ENCODE data around the gene TMEM107. TPM values are rescaled to one million over a fixed set of nuclear protein-coding genes. Genes with fewer than 3 reads are reported as not detected.
A peak's percentile ranks its signal among the peaks of the same experiment; 100 is the strongest.

TMEM107 gene
- total and polyA plus RNA-seq, 10 of the 15 experiments (the other 5 are each of a cell fraction or from before 2014, with no cell fraction given): 7.9 to 38.7 (median 22.9) TPM

DNA sequence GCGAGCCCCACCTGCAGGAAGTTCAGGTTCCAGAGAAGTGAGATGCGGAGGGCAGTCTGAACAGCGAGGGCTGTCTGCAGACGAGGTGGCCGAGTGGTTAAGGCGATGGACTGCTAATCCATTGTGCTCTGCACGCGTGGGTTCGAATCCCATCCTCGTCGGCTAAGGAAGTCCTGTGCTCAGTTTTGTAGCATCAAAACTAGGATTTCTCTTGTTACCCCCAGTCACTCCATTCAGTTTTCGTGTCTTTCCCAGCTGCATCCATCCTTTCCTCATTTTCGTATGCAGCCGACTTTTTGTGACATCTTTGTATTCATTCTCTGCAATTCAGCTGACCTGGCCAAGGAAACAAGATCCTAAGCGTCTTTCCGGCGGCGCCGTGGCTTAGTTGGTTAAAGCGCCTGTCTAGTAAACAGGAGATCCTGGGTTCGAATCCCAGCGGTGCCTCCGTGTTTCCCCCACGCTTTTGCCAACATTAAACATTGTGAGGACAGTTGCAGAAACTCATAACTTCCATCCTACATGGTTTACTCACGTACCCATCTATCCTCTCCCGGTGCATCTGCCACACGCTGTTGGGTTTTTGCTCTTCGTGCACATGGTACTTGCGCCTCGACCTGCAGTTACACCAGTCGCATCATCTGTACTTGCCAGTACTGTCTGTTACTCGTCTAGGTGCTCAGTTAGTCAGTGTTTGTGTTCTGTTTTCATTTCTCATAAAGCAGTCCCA is 10.8 kb upstream of the TMEM107 start:
- no peaks in the 10 kb centered on the region for H3K36me3 ChIP-seq (ENCODE audit: control insufficient read depth in 2 of 2, insufficient read depth in 2 of 2, low read length in 1 of 2)
- H3K9me3 ChIP-seq (replicated peaks; ENCODE audit: control insufficient read depth, insufficient read depth, low read length): no peaks in the 10 kb centered on the region
- H3K27ac ChIP-seq (ENCODE audit: control insufficient read depth, insufficient read depth): peak overlapping the region; percentile 93
- CTCF ChIA-PET: interaction anchor here (0.7 to 6.2 kb wide), 12 partner anchors 12 to 114 kb away, joined by 3 to 53 read pairs (median 4); partner anchors contain the start of genes ALOXE3, AURKB and SLC25A35
- peak overlapping the region; percentile 93 for H2AFZ ChIP-seq (ENCODE audit: control insufficient read depth, low read depth, low read length)
- H3K4me1 ChIP-seq (ENCODE audit: control insufficient read depth, insufficient read depth, low read length): peaks cover 11% of the 10 kb centered on the region
- peak overlapping the region; percentile 81 for H3K4me2 ChIP-seq (ENCODE audit: control insufficient read depth, insufficient read depth)
- ATAC-seq (peak; percentile 46), DNase-seq (ENCODE audit: low read depth, low spot score) (peak; percentile 97), FAIRE-seq (peak; percentile 76)
- H3K9ac ChIP-seq (ENCODE audit: control insufficient read depth, insufficient read depth, low read length): peak overlapping the region; percentile 95
- intact Hi-C loops (cut with micrococcal nuclease; ENCODE audit: unreplicated experiment) (loop anchor here (1.0 to 5.0 kb wide), 5 partner anchors 35 to 113 kb away; partner anchors contain the start of genes CTC1 and PFAS), in situ Hi-C loops (cut with MboI) (loop anchor here (5.0 kb wide), 1 partner anchor 35 kb away; no protein-coding TSS in a partner anchor)
- no peaks in the 10 kb centered on the region for H3K27me3 ChIP-seq (replicated peaks in 1 of 2; ENCODE audit: control insufficient read depth in 2 of 2, insufficient read depth in 2 of 2, low read length in 1 of 2)
- SMC1A ChIA-PET (ENCODE audit: uncharacterized antibody, unreplicated experiment): interaction anchor here (0.7 to 4.1 kb wide), 18 partner anchors 9 to 810 kb away, joined by 3 to 40 read pairs (median 5); partner anchors contain the start of genes AURKB, HES7, RANGRF and SLC25A35
- BruUV-seq (replicated peaks): no TSS peak
- POLR2A ChIA-PET: interaction anchor here (0.7 to 8.1 kb wide), 16 partner anchors 9 to 109 kb away, joined by 3 to 146 read pairs (median 12); partner anchors contain the start of genes AURKB, CTC1, HES7 and PER1
- H4K20me1 ChIP-seq (ENCODE audit: control insufficient read depth, insufficient read depth): no peaks in the 10 kb centered on the region
- under 1% methylated on average over 32 of the region's 32 CpGs for WGBS (ENCODE audit: insufficient coverage, insufficient replicate concordance, low lambda C conversion rate, missing lambda C conversion rate)
- H3K79me2 ChIP-seq (ENCODE audit: control insufficient read depth, insufficient read depth, low read length): peaks cover 18% of the 10 kb centered on the region
- RAD21 ChIA-PET (ENCODE audit: unreplicated experiment): interaction anchor here (0.8 to 8.1 kb wide), 15 partner anchors 11 to 109 kb away, joined by 3 to 117 read pairs (median 6); partner anchors contain the start of genes AURKB, CTC1, RANGRF and SLC25A35
- peak overlapping the region; percentile 73 for H3K4me3 ChIP-seq
- peak; percentile 73; the same call in 1 of the 2 replicates for TF ChIP-seq PML (IDR thresholded peaks at IDR 0.05; ENCODE audit: low read length)
- TF ChIP-seq NFYB (IDR thresholded peaks at IDR 0.05; ENCODE audit: insufficient read depth, low read depth, low read length): no peak
- TF ChIP-seq IKZF1 (conservative IDR thresholded peaks at IDR 0.05): peak; percentile 92
- no peak for TF ChIP-seq E4F1 (IDR thresholded peaks at IDR 0.05; ENCODE audit: borderline replicate concordance, partially characterized antibody)
- no peak for TF ChIP-seq NR2C1 (IDR thresholded peaks at IDR 0.05)
- no peak; the same call in 1 of the 2 replicates for TF ChIP-seq HDAC2 (IDR thresholded peaks at IDR 0.05)
- TF ChIP-seq CREB1 (IDR thresholded peaks at IDR 0.05; ENCODE audit: low read depth): peak; percentile 41; the same call in 1 of the 2 replicates
- peak; percentile 43; the same call in 1 of the 2 replicates for TF ChIP-seq TCF12 (IDR thresholded peaks at IDR 0.05; ENCODE audit: low read depth, low read length)
- 0 out of 2 replicates have a peak, but pooled peaks have one; percentile 29 for TF ChIP-seq STAT3 (IDR thresholded peaks at IDR 0.05; ENCODE audit: low read depth, low read length)
- TF ChIP-seq TAF1 (IDR thresholded peaks at IDR 0.05; ENCODE audit: borderline replicate concordance, low read depth, low read length): 0 out of 2 replicates have a peak, but pooled peaks have one; percentile 19
- no peak for TF ChIP-seq NRF1 (conservative IDR thresholded peaks at IDR 0.05; ENCODE audit: low read depth, low read length)
- TF ChIP-seq, protein P1, sequence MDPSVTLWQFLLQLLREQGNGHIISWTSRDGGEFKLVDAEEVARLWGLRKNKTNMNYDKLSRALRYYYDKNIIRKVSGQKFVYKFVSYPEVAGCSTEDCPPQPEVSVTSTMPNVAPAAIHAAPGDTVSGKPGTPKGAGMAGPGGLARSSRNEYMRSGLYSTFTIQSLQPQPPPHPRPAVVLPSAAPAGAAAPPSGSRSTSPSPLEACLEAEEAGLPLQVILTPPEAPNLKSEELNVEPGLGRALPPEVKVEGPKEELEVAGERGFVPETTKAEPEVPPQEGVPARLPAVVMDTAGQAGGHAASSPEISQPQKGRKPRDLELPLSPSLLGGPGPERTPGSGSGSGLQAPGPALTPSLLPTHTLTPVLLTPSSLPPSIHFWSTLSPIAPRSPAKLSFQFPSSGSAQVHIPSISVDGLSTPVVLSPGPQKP (IDR thresholded peaks at IDR 0.05; ENCODE audit: low read depth, low read length): no peak
- no peak for TF ChIP-seq ZBTB4 (CRISPR knock-in tag; IDR thresholded peaks at IDR 0.05)
- peak; percentile 53 for TF ChIP-seq RUNX3 (IDR thresholded peaks at IDR 0.05; ENCODE audit: low read length)
- TF ChIP-seq IKZF2 (IDR thresholded peaks at IDR 0.05): peak; percentile 89 to 94
- peak; percentile 98; the same call in 1 of the 2 replicates for TF ChIP-seq SMARCA5 (IDR thresholded peaks at IDR 0.05)
- TF ChIP-seq SMAD1 (IDR thresholded peaks at IDR 0.05; ENCODE audit: low read depth, partially characterized antibody): no peak
